ENCODE results near the gene AP1AR. TPM values are rescaled to one million over a fixed set of nuclear protein-coding genes. Genes with fewer than 3 reads are reported as not detected.

Gene AP1AR
- total RNA-seq, 4 donors from 2014 or later, result 13.4 to 22.7 (median 15.6) TPM

DNA sequence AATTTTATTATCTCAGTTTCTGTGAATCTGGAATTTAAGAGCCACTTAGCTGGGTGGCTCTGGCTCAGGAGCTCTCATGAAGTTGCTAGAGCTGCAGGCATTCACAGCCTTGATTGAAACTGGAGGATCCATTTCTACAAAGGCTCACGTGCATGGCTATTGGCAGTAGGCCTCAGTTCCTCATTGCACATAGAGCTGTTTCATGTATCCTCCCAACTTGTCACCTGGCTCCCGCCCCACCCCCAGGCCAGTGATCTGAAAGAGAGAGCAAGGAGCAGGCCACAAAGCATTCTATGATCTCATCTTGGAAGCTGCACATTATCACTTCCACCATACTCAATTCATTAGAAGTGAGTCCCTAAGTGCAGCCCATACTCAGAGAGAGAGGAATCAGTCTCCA lies 18.5 kb upstream of the AP1AR start:
- WGBS, result 54% methylated on average over 2 of the region's 2 CpGs
- H3K9me3 ChIP-seq, result no peaks in the 10 kb centered on the region
- H3K4me1 ChIP-seq, result no peaks in the 10 kb centered on the region
- no peaks in the 10 kb centered on the region for H3K36me3 ChIP-seq
- DNase-seq (ENCODE audit: low spot score in 2 of 2), result no peak
- H3K27me3 ChIP-seq, result no peaks in the 10 kb centered on the region
- TF ChIP-seq, protein P1, sequence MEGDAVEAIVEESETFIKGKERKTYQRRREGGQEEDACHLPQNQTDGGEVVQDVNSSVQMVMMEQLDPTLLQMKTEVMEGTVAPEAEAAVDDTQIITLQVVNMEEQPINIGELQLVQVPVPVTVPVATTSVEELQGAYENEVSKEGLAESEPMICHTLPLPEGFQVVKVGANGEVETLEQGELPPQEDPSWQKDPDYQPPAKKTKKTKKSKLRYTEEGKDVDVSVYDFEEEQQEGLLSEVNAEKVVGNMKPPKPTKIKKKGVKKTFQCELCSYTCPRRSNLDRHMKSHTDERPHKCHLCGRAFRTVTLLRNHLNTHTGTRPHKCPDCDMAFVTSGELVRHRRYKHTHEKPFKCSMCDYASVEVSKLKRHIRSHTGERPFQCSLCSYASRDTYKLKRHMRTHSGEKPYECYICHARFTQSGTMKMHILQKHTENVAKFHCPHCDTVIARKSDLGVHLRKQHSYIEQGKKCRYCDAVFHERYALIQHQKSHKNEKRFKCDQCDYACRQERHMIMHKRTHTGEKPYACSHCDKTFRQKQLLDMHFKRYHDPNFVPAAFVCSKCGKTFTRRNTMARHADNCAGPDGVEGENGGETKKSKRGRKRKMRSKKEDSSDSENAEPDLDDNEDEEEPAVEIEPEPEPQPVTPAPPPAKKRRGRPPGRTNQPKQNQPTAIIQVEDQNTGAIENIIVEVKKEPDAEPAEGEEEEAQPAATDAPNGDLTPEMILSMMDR (IDR thresholded peaks at IDR 0.05), result no peak
- TF ChIP-seq POLR2AphosphoS5 (IDR thresholded peaks at IDR 0.05) (no peak), POLR2A (IDR thresholded peaks at IDR 0.05) (no peak), EP300 (IDR thresholded peaks at IDR 0.05) (no peak)
- H3K4me3 ChIP-seq, result no peak overlapping the region
- no peak overlapping the region for H3K27ac ChIP-seq

DNA sequence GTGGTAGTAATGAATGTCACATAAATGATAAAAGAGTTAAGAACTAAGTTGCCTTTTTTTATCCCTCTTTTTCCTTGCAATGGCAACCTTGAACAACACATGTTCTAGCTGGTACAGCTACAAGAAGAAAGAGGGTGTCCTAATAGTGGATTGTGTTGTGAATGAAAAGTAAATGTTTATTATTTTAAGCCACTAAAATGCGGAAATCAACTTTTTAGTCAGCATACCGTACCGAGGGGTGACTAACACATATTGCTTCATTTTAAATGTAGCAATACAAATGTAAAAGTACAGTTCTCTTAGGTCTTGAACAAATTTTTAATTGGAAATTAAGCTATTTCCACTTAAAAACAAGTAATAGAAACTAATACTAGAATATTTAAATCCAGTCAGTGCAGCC lies 17.7 kb upstream of the AP1AR start:
- DNase-seq (ENCODE audit: low spot score in 2 of 2), result no peak
- WGBS, result 86% methylated on average over 3 of the region's 3 CpGs
- TF ChIP-seq POLR2AphosphoS5 (IDR thresholded peaks at IDR 0.05) (no peak), POLR2A (IDR thresholded peaks at IDR 0.05) (no peak)
- TF ChIP-seq, protein P1 (IDR thresholded peaks at IDR 0.05), result no peak
- no peaks in the 10 kb centered on the region for H3K9me3 ChIP-seq
- no peaks in the 10 kb centered on the region for H3K27me3 ChIP-seq
- H3K4me1 ChIP-seq, result no peaks in the 10 kb centered on the region
- no peak overlapping the region for H3K27ac ChIP-seq
- no peaks in the 10 kb centered on the region for H3K36me3 ChIP-seq
- H3K4me3 ChIP-seq, result no peak overlapping the region

DNA sequence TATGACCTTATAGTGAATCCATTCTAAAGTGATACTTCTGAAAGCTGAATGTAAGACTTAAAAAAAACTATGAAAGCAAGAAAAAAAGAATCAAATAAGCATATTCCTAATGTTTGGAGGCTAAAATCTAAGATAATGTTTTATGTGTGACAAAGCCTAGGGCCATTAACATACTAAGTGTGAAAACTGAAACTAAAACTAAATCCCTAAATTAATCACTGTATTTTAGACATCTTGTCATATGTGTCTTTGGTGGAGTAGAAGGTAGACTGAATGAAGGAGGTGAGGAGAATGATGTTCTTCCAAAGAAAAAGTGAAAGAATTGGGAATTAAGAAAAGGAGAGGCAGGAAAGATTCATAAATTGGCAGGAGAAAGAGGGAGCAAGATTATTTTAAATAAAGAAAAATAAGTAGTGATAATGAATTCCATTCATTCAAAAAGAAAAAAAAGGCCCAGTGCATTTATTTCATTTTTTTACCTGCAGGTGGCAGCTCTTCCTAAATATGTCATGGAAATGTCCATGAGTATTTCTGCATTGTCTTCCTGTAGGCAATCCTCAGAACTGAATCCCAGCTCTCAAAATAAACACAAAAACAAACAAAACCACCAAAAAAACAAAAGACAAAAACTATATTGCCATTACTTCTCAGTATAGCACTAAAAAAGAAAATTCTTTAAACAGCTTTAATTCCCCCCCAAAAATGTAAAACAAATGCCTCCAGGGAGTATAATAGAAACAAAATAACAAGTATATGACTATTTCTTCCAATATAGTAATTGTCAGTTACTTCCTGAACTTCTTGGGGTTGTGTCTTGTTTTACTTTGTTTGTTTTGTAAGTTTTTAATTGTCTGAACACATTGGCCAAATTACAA lies 17.0 kb upstream of the AP1AR start:
- Histone ChIP-seq H3K36me3 (no peaks in the 10 kb centered on the region), H3K4me3 (no peak overlapping the region), H3K27ac (no peak overlapping the region), H3K4me1 (no peaks in the 10 kb centered on the region), H3K27me3 (no peaks in the 10 kb centered on the region), H3K9me3 (no peaks in the 10 kb centered on the region)
- TF ChIP-seq EP300 (IDR thresholded peaks at IDR 0.05), result no peak
- TF ChIP-seq, protein P1 (IDR thresholded peaks at IDR 0.05), result peak; percentile 29 to 31
- DNase-seq (ENCODE audit: low spot score in 2 of 2), result no peak

DNA sequence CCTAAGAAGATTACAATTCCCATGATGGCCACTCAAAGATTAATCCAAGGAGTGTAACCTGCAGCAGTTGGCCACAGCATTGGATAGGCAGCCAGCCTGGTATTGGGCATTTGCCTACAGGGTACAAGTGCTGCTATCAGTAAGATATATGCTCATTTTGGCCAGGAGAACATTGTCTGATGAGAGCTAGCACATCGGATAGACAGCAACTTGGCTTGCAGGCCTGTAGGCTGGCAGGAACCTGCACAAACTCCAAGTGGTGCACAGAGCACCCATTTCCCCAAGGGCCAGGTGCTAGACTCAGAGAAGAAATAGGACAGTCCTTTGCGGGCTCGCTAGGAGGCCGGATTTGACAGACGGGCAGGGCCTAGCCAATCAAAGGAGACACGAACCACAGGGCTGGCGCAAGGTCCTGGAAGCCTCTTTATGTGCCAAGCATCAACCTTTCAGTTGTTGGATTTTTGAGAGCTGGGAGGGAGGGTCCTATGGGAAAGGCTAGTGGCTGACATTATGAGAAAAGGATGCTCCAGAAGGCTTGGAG lies 11.7 kb upstream of the AP1AR start:
- no peak overlapping the region for H3K4me3 ChIP-seq
- DNase-seq (ENCODE audit: low spot score in 2 of 2), result no peak
- TF ChIP-seq EP300 (IDR thresholded peaks at IDR 0.05) (no peak), POLR2AphosphoS5 (IDR thresholded peaks at IDR 0.05) (no peak), POLR2A (IDR thresholded peaks at IDR 0.05) (no peak)
- TF ChIP-seq, protein P1 (IDR thresholded peaks at IDR 0.05), result no peak

DNA sequence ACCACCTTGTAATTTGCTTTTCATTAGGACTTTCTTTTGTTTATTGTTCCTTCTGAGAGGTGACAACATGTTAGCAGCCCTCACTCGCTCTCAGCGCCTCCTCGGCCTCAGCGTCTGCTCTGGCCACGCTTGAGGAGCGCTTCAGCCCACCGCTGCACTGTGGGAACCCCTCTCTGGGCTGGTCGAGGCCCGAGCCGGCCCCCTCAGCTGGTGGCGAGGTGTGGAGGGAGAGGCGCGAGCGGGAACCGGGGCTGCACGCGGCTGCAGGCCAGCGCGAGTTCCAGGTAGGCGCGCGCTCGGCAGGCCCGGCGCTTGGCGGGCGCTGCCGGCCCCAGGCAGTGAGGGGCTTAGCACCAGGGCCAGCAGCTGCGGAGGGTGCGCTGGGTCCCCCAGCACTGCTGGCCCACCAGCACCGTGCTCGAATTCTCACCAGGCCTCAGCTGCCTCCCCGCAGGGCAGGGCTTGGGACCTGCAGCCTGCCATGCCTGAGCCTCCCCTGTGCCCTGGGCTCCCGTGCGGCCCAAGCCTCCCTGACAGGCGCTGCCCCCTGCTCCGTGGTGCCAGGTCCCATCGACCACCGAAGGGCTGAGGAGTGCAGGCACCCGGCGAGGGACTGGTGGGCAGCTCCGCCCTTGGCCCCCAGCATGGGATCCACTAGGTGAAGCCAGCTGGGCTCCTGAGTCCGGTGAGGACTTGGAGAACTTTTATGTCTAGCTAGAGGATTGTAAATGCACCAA lies 9.2 kb upstream of the AP1AR start:
- WGBS, result 97% methylated on average over 40 of the region's 43 CpGs
- no peak for DNase-seq (ENCODE audit: low spot score in 2 of 2)
- Histone ChIP-seq H3K36me3 (no peaks in the 10 kb centered on the region), H3K4me1 (no peaks in the 10 kb centered on the region), H3K27ac (no peak overlapping the region), H3K27me3 (no peaks in the 10 kb centered on the region), H3K4me3 (no peak overlapping the region), H3K9me3 (no peaks in the 10 kb centered on the region)
- TF ChIP-seq EP300 (IDR thresholded peaks at IDR 0.05) (no peak), POLR2A (IDR thresholded peaks at IDR 0.05) (no peak), POLR2AphosphoS5 (IDR thresholded peaks at IDR 0.05) (no peak)
- TF ChIP-seq, protein P1 (IDR thresholded peaks at IDR 0.05), result no peak

More for the DNA sequence above, 11.7 kb upstream of the AP1AR start:
- Histone ChIP-seq H3K36me3 (no peaks in the 10 kb centered on the region), H3K9me3 (no peaks in the 10 kb centered on the region), H3K27me3 (no peaks in the 10 kb centered on the region), H3K27ac (no peak overlapping the region), H3K4me1 (no peaks in the 10 kb centered on the region)
- WGBS, result 95% methylated on average over 7 of the region's 7 CpGs

Measured in suprapubic skin (tissue), 4 donors.